Mesothelial cell of epicardium (in vitro differentiated cells): Measurements from ENCODE around the gene TMEM239. TPM values are rescaled to one million over a fixed set of nuclear protein-coding genes. Genes with fewer than 3 reads are reported as not detected.

ENCODE experiments used
- DNase-seq, 2 experiments: peaks; one replicate each; pipeline ENCODE4 v3.0.0; 2021; ENCODE audit warnings: low spot score in 2 of 2; ENCODE audit not compliant: unreplicated experiment in 2 of 2
- H3K27ac Mint-ChIP-seq: 2 replicates; pipeline ENCODE4 v1.8.0; 2021; ENCODE audit warnings: mixed read lengths
- H3K27me3 Mint-ChIP-seq: 2 replicates; pipeline ENCODE4 v1.8.0; 2021; ENCODE audit warnings: low read depth, mixed read lengths
- H3K36me3 Mint-ChIP-seq: 2 replicates; pipeline ENCODE4 v1.8.0; 2021; ENCODE audit warnings: mixed read lengths
- H3K4me1 Mint-ChIP-seq: 2 replicates; pipeline ENCODE4 v1.8.0; 2021; ENCODE audit warnings: mixed read lengths
- H3K4me3 Mint-ChIP-seq: 2 replicates; pipeline ENCODE4 v1.8.0; 2021; ENCODE audit warnings: mild to moderate bottlenecking, moderate library complexity, mixed read lengths
- H3K9me3 Mint-ChIP-seq: 2 replicates; pipeline ENCODE4 v1.8.0; 2021; ENCODE audit warnings: mixed read lengths
- total RNA-seq: library from RNA; stranded (reverse); gene quantifications from 3 replicates; pipeline ENCODE4 v1.2.1, GENCODE V29; 2021
- TF ChIP-seq, protein P1 (sequence below): fragments of 200-600 bp; sonication (generic); IDR thresholded peaks from one replicate; pipeline ENCODE4 v1.5.0; 2021; ENCODE audit warnings: antibody characterized with exemption; ENCODE audit not compliant: unreplicated experiment

Gene TMEM239
- total RNA-seq, 1 donor from 2014 or later: not detected

DNA sequence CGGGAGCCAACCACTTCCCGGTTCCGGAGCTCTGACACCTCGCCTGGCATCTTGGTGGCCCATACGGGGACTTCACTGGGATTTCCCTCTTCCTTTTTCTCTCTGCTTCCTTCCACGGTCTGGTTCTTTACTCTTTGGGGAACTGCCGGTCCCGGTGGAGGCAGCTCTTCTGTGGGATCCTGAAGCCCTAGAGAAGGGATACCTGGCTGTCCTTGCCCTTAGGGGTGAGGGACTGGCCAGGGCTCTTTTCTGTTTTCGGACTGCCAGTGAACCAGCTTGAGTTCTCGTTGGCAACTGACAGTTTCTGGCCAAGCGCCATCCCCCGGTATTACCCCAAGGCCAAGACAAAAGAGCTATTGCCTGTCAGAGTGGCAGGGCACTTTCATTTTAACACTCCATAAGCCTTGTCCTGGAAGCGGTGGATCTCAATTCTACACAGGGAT, 14.9 kb upstream of the TMEM239 start:
- Mint-ChIP-seq H3K36me3 (peaks cover 8% of the 10 kb centered on the region), H3K27me3 (peaks cover 58% of the 10 kb centered on the region), H3K9me3 (no peaks in the 10 kb centered on the region), H3K27ac (peak overlapping the region; percentile 1), H3K4me3 (peak overlapping the region; percentile 86), H3K4me1 (peaks cover 34% of the 10 kb centered on the region)
- no peak for DNase-seq
- TF ChIP-seq, protein P1, sequence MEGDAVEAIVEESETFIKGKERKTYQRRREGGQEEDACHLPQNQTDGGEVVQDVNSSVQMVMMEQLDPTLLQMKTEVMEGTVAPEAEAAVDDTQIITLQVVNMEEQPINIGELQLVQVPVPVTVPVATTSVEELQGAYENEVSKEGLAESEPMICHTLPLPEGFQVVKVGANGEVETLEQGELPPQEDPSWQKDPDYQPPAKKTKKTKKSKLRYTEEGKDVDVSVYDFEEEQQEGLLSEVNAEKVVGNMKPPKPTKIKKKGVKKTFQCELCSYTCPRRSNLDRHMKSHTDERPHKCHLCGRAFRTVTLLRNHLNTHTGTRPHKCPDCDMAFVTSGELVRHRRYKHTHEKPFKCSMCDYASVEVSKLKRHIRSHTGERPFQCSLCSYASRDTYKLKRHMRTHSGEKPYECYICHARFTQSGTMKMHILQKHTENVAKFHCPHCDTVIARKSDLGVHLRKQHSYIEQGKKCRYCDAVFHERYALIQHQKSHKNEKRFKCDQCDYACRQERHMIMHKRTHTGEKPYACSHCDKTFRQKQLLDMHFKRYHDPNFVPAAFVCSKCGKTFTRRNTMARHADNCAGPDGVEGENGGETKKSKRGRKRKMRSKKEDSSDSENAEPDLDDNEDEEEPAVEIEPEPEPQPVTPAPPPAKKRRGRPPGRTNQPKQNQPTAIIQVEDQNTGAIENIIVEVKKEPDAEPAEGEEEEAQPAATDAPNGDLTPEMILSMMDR: no peak

DNA sequence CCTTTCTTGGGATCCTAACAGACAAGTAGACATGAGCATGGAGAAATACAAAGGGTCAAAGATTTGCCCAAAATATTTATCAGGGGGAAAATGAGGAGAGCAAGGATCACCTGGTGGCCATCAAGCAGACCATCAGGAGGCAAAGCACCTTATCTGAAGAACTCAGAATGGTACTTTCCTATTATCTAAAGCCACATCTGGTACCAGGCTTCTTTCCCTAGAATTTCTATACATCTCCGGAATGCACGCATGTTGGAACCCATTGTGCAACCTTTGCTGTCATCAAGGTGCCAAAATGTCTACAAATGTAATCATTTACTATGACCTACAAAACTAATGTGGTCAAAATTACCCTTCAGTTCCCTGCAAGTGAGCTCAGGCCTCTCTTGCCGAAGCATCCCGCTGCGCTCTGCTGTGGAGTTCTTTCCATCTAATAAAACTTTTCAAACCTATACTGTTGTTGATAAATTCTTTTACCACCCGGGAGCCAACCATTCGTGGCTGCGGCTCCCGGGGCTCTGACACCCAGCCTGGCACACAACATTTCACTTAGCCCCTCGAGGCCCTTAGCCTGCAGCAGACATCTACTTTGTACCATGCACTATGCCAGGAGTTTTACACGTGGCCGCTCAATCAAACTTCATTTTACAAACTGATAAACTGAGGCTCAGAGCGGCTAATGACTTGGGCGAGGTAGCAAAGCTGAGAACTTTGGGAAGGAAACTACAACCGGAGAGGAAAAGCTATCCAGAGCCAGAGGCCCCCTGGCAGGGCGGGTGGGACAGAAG, 11.9 kb upstream of the TMEM239 start:
- H3K27ac Mint-ChIP-seq: no peak overlapping the region
- no peaks in the 10 kb centered on the region for H3K36me3 Mint-ChIP-seq
- peak overlapping the region; percentile 0 for H3K4me3 Mint-ChIP-seq
- H3K9me3 Mint-ChIP-seq: peaks cover 5% of the 10 kb centered on the region
- H3K27me3 Mint-ChIP-seq: peaks cover 78% of the 10 kb centered on the region
- peaks cover 28% of the 10 kb centered on the region for H3K4me1 Mint-ChIP-seq
- DNase-seq: no peak
- TF ChIP-seq, protein P1: no peak

DNA sequence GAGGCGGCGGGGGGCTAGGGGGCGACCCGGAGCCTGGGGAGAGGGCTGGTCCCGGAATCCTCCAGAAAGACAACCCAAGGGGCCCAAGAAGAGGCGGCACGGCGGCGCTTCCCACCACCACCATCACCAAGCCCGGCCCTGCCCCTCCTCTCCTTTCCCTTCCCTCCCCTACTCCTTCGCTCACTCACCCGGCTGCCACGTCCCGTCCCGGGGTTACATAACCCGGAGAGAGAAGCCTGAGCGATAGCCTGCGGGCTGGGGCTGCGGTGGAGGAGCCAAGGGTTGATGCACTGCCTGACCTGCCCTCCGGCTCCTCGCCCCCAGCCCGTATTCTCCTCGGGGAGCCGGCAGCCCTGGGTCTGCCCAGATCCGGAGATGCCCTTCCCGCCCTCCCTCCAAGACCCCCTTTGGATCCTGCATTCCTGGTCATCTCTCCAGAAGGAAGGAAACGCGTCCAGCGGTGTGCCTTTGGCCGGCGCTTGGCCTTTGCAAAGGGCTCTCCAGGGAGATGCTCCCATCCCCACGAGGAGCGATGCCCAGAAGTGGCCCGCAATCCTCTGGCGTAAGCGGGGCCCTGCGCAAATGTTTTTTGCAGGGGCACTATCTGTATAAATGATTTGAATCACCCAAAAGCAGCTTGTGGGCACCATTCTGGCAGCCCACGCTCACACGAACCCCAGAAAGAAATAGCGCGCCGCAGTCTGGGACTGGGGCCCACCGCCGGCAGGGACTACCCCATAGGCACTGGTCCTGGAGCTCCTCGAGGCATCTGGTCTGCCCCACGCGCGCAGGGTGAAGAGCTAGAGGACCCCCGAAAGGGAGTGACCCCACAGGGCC, 11.1 kb upstream of the TMEM239 start:
- H3K27ac Mint-ChIP-seq: no peak overlapping the region
- peaks cover 21% of the 10 kb centered on the region for H3K4me1 Mint-ChIP-seq
- no peak for DNase-seq
- TF ChIP-seq, protein P1: no peak
- no peak overlapping the region for H3K4me3 Mint-ChIP-seq
- peaks cover 5% of the 10 kb centered on the region for H3K9me3 Mint-ChIP-seq
- peaks cover 72% of the 10 kb centered on the region for H3K27me3 Mint-ChIP-seq
- no peaks in the 10 kb centered on the region for H3K36me3 Mint-ChIP-seq

DNA sequence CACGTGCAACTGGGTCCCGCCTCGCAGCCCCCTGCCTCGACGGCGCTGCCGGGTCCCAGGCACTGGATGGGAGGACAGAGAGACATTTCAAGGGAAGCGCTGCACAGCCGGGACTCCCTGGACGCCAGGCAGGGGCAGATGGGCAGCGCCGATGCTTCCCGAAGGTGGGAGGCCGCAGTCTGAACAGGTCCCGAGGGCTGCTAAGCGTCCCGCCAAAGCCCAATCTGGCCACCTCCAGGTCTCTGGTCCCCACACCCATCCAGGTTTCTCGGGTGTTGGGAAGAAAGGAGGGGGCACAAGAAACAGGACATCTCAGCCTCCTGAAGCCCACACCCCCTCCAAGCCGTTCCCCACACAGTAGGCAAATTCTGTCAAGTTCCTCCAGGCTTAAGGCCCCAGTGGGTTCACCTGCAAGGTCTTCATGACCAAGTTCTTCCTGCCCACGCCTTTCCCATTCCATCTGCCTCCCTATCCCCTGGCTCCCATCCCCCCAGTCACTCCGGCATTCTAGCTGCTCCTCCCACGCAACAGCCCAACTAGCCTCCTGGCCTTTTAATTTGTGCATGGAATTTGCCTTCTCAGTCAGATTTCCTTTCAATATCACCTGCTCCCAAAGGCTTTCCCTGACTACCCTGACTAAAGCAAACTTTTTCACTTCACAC, 10.3 kb upstream of the TMEM239 start:
- no peak for DNase-seq
- peaks cover 17% of the 10 kb centered on the region for H3K4me1 Mint-ChIP-seq
- peaks cover 68% of the 10 kb centered on the region for H3K27me3 Mint-ChIP-seq
- H3K9me3 Mint-ChIP-seq: peaks cover 5% of the 10 kb centered on the region
- H3K36me3 Mint-ChIP-seq: no peaks in the 10 kb centered on the region
- no peak overlapping the region for H3K4me3 Mint-ChIP-seq
- TF ChIP-seq, protein P1: no peak
- no peak overlapping the region for H3K27ac Mint-ChIP-seq

DNA sequence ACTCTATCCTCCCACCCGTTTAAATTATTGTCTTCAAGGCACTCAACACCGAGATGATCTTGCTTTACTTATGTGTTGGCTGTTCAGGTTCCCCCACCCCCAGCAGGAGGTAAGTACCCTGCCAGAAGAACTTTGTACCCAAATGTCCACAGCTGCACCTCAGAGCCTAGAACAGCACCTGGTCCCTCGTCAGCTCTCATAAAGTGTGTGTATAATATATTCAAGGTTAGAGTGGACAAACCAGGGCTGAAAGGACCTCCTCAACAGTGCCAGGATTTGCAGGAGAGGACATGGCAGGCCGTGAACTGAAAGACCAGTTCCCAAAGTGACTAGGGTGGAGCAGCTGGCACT, 9.8 kb upstream of the TMEM239 start:
- TF ChIP-seq, protein P1: no peak
- peaks cover 63% of the 10 kb centered on the region for H3K27me3 Mint-ChIP-seq

More for the DNA sequence above, 9.8 kb upstream of the TMEM239 start:
- Mint-ChIP-seq H3K4me3 (no peak overlapping the region), H3K27ac (no peak overlapping the region), H3K9me3 (peaks cover 10% of the 10 kb centered on the region), H3K36me3 (no peaks in the 10 kb centered on the region), H3K4me1 (peaks cover 12% of the 10 kb centered on the region)
- DNase-seq: no peak
